Upper lobe of left lung (tissue), 6 donors: ENCODE data around the gene KRTAP20-2. TPM values are rescaled to one million over a fixed set of nuclear protein-coding genes. Genes with fewer than 3 reads are reported as not detected.
A peak's percentile ranks its signal among the peaks of the same experiment; 100 is the strongest.

Experiments
- ATAC-seq, 2 donors: fragments of 200-7000 bp; cut with Tn5 transposase; one replicate each; pipeline ENCODE4 v1.9.1; 2022; ENCODE audit warnings: mild to moderate bottlenecking in 2 of 2, moderate library complexity in 2 of 2; ENCODE audit not compliant: low FRiP score in 2 of 2
- DNase-seq, 2 donors: peaks; one replicate each; pipeline ENCODE4 v3.0.0-alpha.2; 2019 to 2020
- H3K27ac ChIP-seq, 4 donors: fragments of 200-600 bp; sonication (generic); one replicate each; pipeline ENCODE4 v1.5.1; 2016 to 2019
- H3K27me3 ChIP-seq, 4 donors: fragments of 200-600 bp; sonication (generic); one replicate each; pipeline ENCODE4 v1.5.1; 2017 to 2019
- H3K36me3 ChIP-seq, 4 donors: fragments of 200-600 bp; sonication (generic); one replicate each; pipeline ENCODE4 v1.5.1; 2016 to 2019
- H3K4me1 ChIP-seq, 4 donors: fragments of 200-600 bp; sonication (generic); one replicate each; pipeline ENCODE4 v1.5.1; 2018 to 2019
- H3K4me3 ChIP-seq, 4 donors: fragments of 200-600 bp; sonication (generic); one replicate each; pipeline ENCODE4 v1.5.1; 2017 to 2019; ENCODE audit warnings: mild to moderate bottlenecking in 2 of 4, moderate library complexity in 1 of 4
- H3K9me3 ChIP-seq, 4 donors: fragments of 200-600 bp; sonication (generic); one replicate each; pipeline ENCODE4 v1.5.1; 2018 to 2019
- EP300 ChIP-seq, 4 donors: sonication (generic); formaldehyde crosslinking; IDR thresholded peaks; one replicate each; pipeline ENCODE4 v1.5.1; 2017; ENCODE audit warnings: antibody characterized with exemption in 4 of 4, control low read depth in 2 of 4
- POLR2A ChIP-seq, 4 donors: fragments of 450-650 bp; IDR thresholded peaks; one replicate each; pipeline ENCODE4 v1.5.1; 2016 to 2017; ENCODE audit warnings: antibody characterized with exemption in 4 of 4, mild to moderate bottlenecking in 2 of 4
- POLR2AphosphoS5 ChIP-seq, 2 donors: sonication (generic); formaldehyde crosslinking; IDR thresholded peaks; one replicate each; pipeline ENCODE4 v1.5.1; 2017; ENCODE audit warnings: antibody characterized with exemption in 2 of 2
- WGBS, 2 donors: methylation state at CpG; one replicate each; pipeline ENCODE4 v1.1.5; 2017 to 2018; 5-methylcytosine and 5-hydroxymethylcytosine counted together
- total RNA-seq, 6 donors: library from RNA; depleted of rRNA in 4 of 6; stranded (reverse); fragments of >200 nt in 4 of 6; gene quantifications; one replicate each; pipeline versions ENCODE4 v1.1.0 to v1.2.1, GENCODE V29; 2016 to 2021
- TF ChIP-seq, protein P1 (sequence below), 6 experiments: fragments of 450-650 bp in 4 of 6; fragments of 200-600 bp in 2 of 6; sonication (generic) in 2 of 6; IDR thresholded peaks; one replicate each; pipeline ENCODE4 v1.5.1; 2016 to 2019; ENCODE audit warnings: antibody characterized with exemption in 6 of 6
- donor health status: DM: no; HTN: no; CAD: no; lungs with moderate emphysema.
- donor health status: DM: no; HTN: yes; CAD: no; lungs with severe emphysema.

Gene KRTAP20-2
- total RNA-seq, 6 donors from 2014 or later, result not detected

DNA sequence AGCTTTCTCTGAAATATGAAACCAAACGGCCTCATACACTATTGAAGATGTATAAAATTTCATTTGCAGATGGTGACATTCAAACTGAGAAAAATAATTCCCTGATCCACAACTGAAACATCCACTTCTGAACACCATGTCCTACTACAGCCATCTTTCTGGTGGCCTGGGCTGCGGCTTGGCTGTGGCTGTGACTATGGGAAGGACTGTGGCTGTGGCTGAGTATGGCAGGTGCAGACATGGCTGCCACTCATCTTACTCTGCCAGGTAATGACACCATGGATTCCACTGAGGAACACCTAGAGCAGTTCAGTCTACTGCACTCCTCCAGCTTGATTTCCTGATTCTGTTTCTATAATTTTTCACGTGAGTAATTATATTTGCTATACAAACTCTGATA is 14.5 kb upstream of the KRTAP20-2 start, which contains the start of gene KRTAP20-4:
TSS of gene KRTAP20-4 (plus strand) at position 106 of the 400 bp plus-strand sequence.
- no peaks in the 10 kb centered on the region for H3K9me3 ChIP-seq
- TF ChIP-seq, protein P1, sequence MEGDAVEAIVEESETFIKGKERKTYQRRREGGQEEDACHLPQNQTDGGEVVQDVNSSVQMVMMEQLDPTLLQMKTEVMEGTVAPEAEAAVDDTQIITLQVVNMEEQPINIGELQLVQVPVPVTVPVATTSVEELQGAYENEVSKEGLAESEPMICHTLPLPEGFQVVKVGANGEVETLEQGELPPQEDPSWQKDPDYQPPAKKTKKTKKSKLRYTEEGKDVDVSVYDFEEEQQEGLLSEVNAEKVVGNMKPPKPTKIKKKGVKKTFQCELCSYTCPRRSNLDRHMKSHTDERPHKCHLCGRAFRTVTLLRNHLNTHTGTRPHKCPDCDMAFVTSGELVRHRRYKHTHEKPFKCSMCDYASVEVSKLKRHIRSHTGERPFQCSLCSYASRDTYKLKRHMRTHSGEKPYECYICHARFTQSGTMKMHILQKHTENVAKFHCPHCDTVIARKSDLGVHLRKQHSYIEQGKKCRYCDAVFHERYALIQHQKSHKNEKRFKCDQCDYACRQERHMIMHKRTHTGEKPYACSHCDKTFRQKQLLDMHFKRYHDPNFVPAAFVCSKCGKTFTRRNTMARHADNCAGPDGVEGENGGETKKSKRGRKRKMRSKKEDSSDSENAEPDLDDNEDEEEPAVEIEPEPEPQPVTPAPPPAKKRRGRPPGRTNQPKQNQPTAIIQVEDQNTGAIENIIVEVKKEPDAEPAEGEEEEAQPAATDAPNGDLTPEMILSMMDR (IDR thresholded peaks at IDR 0.05), result no peak
- TF ChIP-seq POLR2A (IDR thresholded peaks at IDR 0.05) (no peak), EP300 (IDR thresholded peaks at IDR 0.05) (no peak), POLR2AphosphoS5 (IDR thresholded peaks at IDR 0.05) (no peak)
- H3K4me1 ChIP-seq, result no peaks in the 10 kb centered on the region
- no peaks in the 10 kb centered on the region for H3K27me3 ChIP-seq
- no peak within 1 kb of the TSS for H3K27ac ChIP-seq
- no peaks in the 10 kb centered on the region for H3K36me3 ChIP-seq
- DNase-seq, result no peak
- H3K4me3 ChIP-seq, result no peak within 1 kb of the TSS
- no peak for ATAC-seq
- 82 to 87% methylated on average over 3 of the region's 3 CpGs for WGBS, 2 donors

DNA sequence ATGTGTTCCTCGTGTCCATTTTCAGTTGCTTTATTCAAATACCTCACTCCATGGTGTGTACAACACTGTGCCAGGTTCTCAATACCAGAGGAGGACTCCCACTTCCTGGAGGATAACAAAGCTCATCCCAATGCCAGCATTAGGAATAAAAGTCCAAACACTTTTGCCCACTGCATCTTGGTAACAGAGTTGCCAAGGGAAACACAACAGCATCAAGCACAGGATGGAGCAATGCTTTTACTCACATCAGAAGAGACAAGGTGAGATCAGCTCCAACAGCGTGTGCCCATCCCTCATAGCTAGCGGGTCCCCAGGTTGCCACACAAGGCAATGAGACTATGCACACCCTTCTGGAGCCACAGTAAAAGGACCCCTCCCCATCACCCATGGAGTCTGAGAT is 11.6 kb upstream of the KRTAP20-2 start:
- H3K4me3 ChIP-seq, result no peak overlapping the region
- no peaks in the 10 kb centered on the region for H3K4me1 ChIP-seq
- ATAC-seq, result no peak
- no peaks in the 10 kb centered on the region for H3K9me3 ChIP-seq
- no peak for DNase-seq
- no peak overlapping the region for H3K27ac ChIP-seq
- TF ChIP-seq POLR2A (IDR thresholded peaks at IDR 0.05) (no peak), POLR2AphosphoS5 (IDR thresholded peaks at IDR 0.05) (no peak), EP300 (IDR thresholded peaks at IDR 0.05) (no peak)
- TF ChIP-seq, protein P1 (IDR thresholded peaks at IDR 0.05), result no peak
- no peaks in the 10 kb centered on the region for H3K27me3 ChIP-seq
- 74 to 88% methylated on average over 2 to 3 of the region's 3 CpGs for WGBS, 2 donors
- no peaks in the 10 kb centered on the region for H3K36me3 ChIP-seq

DNA sequence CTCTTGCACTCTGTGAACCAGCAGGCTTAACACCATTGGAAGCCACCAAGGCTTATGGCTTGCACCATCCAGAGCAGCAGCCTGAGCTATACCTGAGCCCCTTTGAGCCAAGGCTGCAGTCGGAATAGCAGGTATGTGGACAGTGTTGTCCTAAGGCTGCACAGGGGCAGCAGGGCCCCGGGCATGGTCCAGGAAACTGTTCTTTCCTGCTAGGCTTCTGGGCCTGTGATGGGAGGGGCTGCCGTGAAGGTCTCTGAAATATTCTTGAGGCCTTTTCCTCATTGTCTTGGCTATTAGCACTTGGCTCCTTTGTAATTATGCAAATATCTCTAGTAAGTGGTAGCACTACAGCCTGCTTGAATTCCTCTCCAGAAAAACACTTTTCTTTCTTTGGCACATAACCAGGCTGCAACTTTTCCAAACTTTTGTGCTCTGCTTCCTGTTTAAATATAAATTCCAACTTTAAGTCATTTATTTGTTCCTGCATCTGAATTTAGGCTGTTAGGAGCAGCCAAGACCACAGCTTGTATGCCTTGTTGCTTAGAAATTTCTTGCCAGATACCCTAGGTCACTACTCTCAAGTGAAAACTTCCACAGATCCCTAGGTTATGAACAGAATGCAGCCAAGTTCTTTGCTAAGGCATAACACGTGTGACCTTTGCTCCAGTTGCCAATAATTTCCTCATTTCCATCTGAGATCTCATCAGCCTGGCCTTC is 9.4 kb upstream of the KRTAP20-2 start:
- H3K4me3 ChIP-seq, result no peak overlapping the region
- DNase-seq (no peak), ATAC-seq (no peak)
- TF ChIP-seq, protein P1 (IDR thresholded peaks at IDR 0.05), result no peak
- TF ChIP-seq POLR2AphosphoS5 (IDR thresholded peaks at IDR 0.05), result no peak
- no peak for TF ChIP-seq EP300 (IDR thresholded peaks at IDR 0.05)
- 47 to 61% methylated on average over 3 to 4 of the region's 4 CpGs for WGBS, 2 donors
- H3K9me3 ChIP-seq, result no peaks in the 10 kb centered on the region
- H3K27me3 ChIP-seq, result no peaks in the 10 kb centered on the region
- no peaks in the 10 kb centered on the region for H3K4me1 ChIP-seq
- no peaks in the 10 kb centered on the region for H3K36me3 ChIP-seq
- H3K27ac ChIP-seq, result no peak overlapping the region

DNA sequence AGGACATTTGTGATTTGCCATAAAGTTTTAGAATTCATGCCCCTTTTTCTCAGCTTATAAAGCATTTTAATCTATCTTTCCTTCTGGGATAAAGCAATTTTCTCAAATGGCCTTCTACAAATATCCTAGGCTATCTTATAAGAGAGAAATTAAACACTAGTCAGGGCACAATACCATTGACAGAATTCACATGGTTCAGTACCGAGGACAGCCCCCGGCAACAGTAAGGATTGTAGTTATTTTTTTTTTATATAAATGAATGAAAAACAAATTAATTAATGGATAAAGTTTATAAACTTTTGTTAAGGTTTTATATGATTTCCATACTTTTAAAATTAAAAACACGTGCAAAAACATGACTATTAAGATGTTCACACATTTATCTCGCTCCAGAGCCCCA is 6.9 kb upstream of the KRTAP20-2 start:
- Histone ChIP-seq H3K4me3 (no peak overlapping the region), H3K4me1 (no peaks in the 10 kb centered on the region), H3K27ac (no peak overlapping the region), H3K9me3 (no peaks in the 10 kb centered on the region), H3K27me3 (no peaks in the 10 kb centered on the region), H3K36me3 (no peaks in the 10 kb centered on the region)
- 82 to 87% methylated on average over 4 of the region's 4 CpGs for WGBS, 2 donors
- DNase-seq (no peak), ATAC-seq (no peak)
- TF ChIP-seq POLR2AphosphoS5 (IDR thresholded peaks at IDR 0.05) (no peak), EP300 (IDR thresholded peaks at IDR 0.05) (no peak), POLR2A (IDR thresholded peaks at IDR 0.05) (no peak)
- TF ChIP-seq, protein P1 (IDR thresholded peaks at IDR 0.05), result no peak

DNA sequence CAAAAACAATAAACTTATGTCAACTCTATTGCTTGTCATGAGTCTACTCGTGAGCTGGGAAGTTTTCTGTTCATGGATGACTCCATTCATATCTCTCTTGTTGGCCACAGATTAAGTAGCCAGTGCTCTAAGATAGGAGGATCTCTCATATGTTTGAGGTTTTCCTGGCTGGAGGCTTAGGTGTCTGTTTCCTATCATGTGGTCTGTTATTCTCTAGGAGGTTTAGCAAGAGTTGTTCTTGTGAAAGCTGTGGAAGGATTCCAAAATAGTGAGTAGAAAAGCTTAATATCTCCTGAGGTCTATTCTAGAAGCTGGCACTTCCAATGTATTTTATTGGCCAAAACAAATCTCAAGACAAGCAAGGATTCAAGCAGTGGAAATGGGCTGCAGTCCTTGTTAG is 5.8 kb upstream of the KRTAP20-2 start:
- Histone ChIP-seq H3K27me3 (no peaks in the 10 kb centered on the region), H3K4me3 (no peak overlapping the region), H3K9me3 (no peaks in the 10 kb centered on the region), H3K4me1 (no peaks in the 10 kb centered on the region), H3K27ac (no peak overlapping the region), H3K36me3 (no peaks in the 10 kb centered on the region)
- no peak for TF ChIP-seq POLR2AphosphoS5 (IDR thresholded peaks at IDR 0.05)
- TF ChIP-seq, protein P1 (IDR thresholded peaks at IDR 0.05), result no peak
- TF ChIP-seq EP300 (IDR thresholded peaks at IDR 0.05), result no peak
- TF ChIP-seq POLR2A (IDR thresholded peaks at IDR 0.05), result no peak
- no peak for DNase-seq
- ATAC-seq, result peak in 1 of 2 donors; percentile 23
- 67 to 74% methylated on average over 1 of the region's 1 CpG for WGBS, 2 donors
